Superior temporal gyrus (tissue), 1 donor: ENCODE data around the gene SHLD1.
"Not testable (repeated sequence)": the region's sequence is repeated elsewhere in the genome, so short reads cannot be mapped to it uniquely, and the experiment has no call there.

Source experiments
- DNase-seq: peaks from one replicate; pipeline ENCODE4 v3.0.0-alpha.2; 2016; ENCODE audit errors: extremely low spot score

SHLD1 gene

GRCh38 chr20:5781367-5781766 is 31.2 kb downstream of the SHLD1 start:
- DNase-seq = not testable (repeated sequence)

GRCh38 chr20:5781798-5782750 is 31.9 kb downstream of the SHLD1 start:
- DNase-seq = no peak

DNA sequence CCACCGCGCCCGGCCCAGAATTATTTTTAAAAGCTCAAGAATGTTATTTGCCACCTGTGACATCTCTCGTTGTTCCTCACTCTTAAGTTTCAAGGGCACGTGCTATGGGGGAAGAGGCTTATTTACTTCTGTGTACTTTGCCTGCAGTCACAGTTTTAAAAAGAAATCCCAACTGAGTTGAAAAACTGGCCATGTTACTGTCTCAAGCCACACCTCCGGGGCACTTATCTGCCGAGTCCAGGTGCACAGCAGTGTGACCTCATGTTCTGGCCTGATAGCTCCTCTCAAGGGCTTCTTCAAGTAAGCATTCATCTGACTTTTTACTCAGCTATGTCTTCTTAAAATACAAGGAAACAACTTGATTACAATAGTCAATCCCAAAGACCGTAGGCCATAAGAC is 34.5 kb downstream of the SHLD1 start:
- no peak for DNase-seq

GRCh38 chr20:5785146-5785545 is 34.9 kb downstream of the SHLD1 start:
- DNase-seq = no peak

DNA sequence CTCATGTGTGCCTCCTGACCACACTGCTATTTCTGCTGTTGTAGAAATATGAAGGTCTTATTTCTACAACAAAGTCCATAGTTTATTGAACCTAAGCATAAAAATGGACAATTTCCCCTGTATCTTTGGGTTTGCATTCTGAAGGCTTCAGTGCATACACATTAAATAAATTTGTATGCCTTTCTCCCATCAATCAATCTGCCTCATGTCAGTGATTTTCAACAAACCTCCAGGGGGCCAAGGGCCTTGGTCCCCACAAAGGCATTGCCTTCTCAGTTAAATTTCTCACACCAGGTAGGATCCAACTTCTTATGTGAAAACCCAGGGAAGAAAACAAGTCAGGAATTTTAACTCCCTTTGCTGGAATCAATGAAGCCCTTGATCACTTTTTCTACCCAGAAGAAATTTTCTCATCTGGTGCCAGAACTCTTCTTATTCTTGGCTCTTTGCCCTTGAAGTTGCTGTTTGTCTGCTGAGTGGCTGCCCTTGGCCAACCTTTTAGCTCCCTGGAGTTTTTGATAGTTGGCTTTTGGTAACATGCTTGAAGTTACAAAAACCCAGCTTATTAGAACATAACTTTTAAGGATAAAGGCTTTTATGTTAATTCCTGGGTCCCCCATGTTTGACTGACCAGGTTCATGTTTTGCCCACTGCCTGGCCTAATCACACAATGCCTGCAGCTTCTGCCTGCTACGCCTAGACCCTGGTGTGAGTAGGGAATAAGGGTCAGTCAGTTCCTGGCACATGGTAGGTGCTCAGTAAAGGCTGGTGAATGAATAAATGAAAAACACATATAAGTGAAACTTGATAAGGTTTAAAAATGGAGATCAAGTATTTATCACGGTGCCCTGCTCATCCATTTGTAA is 37.0 kb downstream of the SHLD1 start:
- no peak for DNase-seq

GRCh38 chr20:5787796-5788165 is 37.6 kb downstream of the SHLD1 start:
- no peak for DNase-seq

- peak; percentile 96 for DNase-seq
These were observed 38.2 kb downstream of the SHLD1 start for GRCh38 chr20:5788385-5788895.

DNA sequence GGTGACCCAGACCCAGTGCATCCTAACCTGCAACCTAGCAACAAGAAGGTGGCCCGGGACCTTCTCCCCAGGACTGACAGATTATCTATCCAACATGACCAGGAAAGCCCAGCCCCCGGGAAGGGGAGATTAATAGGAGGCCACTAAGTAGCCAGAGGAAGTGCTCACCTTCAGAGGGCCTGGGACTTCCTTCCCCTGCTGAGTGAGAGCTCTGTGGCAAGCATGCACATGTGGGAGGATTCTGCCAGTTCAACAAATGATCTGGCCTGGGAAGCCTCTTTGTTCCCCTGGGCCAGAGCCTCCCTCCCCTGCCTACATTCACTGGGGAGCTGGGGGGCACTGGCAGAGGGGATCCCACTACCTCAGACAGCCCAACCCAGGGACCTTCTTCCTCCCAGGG is 39.6 kb downstream of the SHLD1 start:
- no peak for DNase-seq

DNA sequence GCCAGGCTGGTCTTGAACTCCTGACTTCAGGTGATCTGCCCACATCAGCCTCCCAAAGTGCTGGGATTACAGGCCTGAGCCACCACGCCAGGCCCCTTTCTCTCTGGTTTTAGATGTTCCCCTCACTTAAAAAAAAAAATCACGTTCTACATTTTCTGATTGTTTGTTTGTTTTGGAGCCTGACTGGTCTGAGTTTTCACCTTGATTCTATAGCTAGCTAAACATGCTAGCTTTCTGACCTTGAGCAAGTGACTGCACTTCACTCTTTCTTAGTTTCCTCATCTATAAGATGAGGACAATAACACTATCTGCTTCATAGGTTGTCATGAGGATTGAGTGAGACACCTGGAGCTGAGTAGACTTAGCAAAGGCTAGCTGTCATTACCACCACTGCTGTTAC is 43.7 kb downstream of the SHLD1 start:
- no peak for DNase-seq

DNA sequence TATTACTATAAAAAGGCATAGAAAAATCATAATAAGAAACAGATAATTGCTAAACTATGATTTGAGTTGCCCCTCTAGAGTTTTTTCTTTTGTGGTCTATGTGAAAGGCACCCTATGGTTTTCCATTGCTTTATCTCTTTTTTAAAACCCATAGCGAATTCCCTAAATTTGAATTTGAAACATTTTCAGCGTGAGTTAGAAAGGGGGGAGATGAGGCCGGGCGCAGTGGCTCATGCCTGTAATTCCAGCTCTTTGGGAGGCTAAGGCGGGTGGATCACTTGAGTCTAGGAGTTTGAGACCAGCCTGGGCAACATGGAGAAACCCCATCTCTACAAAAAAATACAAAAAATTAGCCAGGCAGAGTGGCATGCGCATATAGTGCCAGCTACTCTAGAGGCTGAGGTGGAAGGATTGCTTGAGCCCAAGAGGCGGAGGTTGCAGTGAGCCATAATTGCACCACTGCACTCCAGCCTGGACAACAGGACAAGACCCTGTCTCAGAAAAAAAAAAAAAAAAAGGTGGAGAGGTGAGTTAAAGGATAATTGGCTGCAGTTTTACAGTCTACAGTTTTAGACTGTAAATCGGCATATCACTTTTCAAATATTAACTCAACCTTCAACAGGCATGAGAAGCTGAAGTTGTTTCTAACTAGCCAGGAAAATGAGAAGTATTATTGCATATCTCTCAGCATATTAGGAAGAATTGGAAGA is 46.3 kb downstream of the SHLD1 start:
- no peak for DNase-seq

- no peak for DNase-seq
These were observed 47.0 kb downstream of the SHLD1 start for GRCh38 chr20:5797165-5797564.

DNA sequence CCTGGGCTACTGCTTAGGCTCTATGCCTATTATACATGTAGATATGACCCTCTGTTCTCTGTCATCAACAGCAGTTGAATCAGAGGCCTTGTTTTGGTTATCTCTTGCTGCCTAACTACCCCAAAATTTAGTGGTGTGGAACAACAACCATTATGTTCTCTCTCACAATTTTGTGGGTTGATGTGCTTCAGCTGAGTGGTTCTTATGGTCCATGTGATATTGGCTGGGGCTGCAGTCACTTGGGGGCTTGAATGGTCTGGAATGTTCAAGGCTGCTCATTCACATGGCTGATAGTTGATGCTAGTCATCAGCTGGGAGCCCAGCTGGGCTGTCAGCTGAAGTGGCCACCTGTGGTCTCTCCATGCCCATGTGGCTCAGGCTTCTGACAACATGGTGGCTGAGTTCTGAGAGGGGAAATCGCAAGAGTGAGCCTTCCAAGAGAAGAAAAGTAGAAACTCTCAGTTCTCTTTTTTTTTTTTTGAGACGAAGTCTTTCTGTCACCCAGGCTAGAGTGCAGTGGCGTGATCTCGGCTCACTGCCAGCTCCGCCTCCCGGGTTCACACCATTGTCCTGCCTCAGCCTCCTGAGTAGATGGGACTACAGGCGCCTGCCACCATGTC is 47.8 kb downstream of the SHLD1 start:
- no peak for DNase-seq

GRCh38 chr20:5803754-5804303 is 53.6 kb downstream of the SHLD1 start:
- not testable (repeated sequence) for DNase-seq

DNA sequence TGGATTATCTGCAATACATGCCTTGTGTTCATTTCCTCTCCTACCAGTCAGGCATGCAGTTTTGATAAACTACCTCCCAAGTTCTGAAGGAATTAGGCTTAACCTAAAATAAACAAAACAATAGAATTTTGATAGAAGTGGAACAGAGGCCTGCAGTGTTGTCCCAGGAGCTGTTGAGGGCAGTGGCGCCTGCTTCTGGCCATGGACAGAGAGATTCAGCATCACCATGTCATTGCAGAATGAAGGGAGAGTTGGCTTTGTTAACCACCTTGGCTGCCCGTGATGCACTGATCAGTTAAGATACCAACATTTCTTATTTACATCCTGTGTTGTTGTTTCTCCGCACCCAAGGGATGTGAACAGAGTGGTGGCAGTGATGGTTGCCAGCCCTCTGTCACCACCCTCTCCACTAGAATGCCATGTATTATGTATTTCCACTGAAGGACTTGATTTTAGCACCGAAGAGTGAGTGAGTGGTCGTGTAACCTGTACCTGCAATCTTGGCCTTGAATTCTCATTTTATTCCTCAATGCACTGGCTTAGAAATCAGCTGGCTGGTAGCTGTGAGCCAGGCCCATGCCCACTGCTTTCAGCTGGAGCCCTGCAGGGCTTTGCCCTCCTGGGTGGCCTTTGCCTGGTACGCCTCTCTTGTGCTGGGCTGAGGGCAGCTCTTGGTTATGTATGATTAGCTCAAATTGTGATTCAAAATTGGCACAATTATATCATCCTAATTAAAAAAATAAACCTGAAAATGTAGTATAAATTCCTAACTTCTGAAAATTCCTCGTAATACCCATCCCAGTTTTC is 56.5 kb downstream of the SHLD1 start:
- no peak for DNase-seq

DNA sequence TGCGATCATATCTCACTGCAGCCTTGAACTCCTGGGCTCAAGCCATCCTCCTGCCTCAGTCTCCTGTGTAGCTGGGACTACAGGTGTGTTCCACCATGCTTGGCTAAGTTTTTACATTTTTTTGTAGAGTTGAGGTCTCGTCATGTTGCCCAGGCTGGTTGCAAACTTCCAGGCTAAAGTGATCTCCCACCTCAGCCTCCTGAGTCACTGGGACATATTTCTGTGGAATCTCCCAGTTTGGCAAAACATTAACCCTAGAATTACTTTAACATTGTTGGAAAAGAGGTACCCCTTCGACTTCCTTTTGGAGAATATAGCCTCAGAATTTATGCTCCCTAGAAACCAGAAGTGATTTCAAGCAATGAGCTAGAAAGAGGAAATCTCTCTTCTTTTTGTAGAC is 57.2 kb downstream of the SHLD1 start:
- no peak for DNase-seq

DNA sequence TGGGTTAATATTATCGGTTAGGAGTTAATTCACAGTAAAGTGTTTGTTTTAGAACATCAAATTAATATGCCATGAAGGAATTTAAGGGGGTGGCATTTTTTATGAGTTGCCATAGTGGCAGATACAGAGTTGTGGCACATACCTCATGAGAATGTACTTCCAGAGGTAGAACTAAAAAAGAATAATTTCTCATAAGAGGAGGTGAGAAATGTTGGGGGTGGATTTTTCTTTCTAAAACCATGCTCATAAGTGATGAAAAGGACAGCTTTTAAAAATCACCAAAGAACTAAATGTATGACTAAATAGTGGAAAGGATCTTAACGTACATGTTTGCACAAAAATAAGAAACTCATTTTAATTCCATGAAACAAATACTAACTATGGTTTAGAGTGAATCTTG is 58.7 kb downstream of the SHLD1 start:
- peak; percentile 69 for DNase-seq

DNA sequence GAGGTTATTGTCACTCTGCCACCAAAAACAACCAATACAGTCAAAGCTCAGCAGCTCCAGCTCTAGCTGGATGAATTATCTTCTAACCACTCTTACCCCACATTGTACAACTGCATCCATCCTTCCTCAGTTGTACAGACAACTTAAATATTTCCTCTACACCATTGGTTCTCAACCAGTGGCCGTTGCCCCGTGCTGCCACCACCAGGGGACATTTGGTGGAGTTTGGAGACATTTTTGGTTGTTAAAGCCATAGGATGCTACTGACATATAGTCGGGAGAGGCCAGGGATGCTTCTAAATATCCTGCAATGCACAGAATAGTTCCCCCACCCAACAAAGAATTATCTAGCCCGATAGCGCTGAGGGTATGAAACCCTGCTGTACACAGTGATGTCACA is 59.3 kb downstream of the SHLD1 start:
- DNase-seq = no peak

DNA sequence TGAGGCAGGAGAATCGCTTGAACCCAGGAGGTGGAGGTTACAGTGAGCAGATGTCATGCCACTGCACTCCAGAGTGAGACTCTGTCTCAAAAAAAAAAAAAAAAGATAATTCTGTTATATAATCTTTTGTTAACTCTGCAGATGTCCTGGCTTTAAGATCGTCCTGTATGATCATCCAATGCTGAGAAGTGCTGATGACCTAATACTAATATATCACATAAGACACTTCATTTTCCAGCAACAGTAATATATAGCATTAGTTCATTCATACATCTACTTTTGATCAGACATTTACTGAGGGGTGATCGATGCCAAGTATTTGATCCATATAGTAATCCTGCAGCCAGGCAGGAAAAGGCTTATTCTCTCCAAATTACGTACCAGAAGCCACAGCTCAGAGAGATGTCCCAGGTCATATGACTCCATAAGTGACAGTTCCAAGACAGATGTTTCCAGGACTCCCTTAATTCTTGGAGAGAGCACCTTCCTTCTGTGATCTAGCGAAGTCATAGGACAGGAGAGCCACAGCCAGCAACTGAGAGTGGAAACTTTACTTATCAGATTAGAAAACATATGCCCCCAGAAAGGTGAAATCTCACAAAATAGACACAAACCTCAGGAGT is 60.7 kb downstream of the SHLD1 start:
- no peak for DNase-seq

DNA sequence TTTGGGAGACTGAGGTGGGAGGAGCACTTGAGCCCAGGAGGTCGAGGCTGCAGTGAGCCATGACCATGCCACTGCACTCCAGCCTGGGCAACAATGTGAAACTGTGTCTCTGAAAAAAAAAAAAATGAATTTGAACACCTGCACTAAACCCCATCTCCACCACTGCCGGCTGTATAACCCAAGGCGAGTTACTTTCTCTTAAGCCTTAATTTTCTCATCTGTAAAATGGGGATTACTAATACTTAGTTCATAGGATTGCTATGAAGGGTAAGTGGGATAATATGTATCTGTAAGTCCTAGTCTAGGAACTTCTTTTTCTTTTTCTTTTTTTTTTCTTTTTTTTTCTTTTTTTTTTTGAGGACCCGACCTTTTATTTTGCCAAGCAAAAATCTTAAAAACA is 61.5 kb downstream of the SHLD1 start:
- no peak for DNase-seq

DNA sequence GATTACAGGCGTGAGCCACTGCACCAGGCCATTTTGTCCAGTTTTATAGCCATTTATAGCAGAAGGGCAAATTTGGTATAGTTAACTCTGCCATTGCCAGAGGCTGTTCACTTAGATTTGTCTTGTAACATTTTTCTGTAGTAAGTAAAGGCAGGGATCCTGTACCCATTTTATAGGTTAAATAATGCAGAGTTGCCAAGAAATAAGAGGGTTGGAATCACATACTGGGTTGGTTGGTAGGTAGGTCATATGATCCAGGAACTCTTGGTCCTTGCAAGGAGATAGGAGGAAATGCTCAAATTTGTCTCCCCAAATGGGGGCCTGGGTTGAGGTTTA is 68.1 kb downstream of the SHLD1 start:
- DNase-seq = no peak
